CD4-positive, alpha-beta memory T cell (primary cell): ENCODE measurements around the gene IKBKE. TPM values are rescaled to one million over a fixed set of nuclear protein-coding genes. Genes with fewer than 3 reads are reported as not detected.
A peak's percentile ranks its signal among the peaks of the same experiment; 100 is the strongest.
"Not testable (repeated sequence)": the region's sequence is repeated elsewhere in the genome, so short reads cannot be mapped to it uniquely, and the experiment has no call there.

Experiments used
- CTCF ChIA-PET: fragments of 350-600 bp; sonication (Branson Sonifier 250); formaldehyde crosslinking; loops from one replicate; lab custom pipeline; 2021; ENCODE audit warnings: inconsistent platforms; ENCODE audit not compliant: partially characterized antibody; lab: Charles Lee
- POLR2A ChIA-PET: fragments of 350-600 bp; sonication (Branson Sonifier 250); formaldehyde crosslinking; loops from one replicate; lab custom pipeline; 2021; ENCODE audit not compliant: partially characterized antibody; lab: Charles Lee
- DNase-seq, 5 donors: peaks; one replicate each; pipeline versions ENCODE4 v3.0.0 to v3.0.0-alpha.2; 2020 to 2022; ENCODE audit warnings: mixed read lengths in 1 of 5
- H3K27ac ChIP-seq: one replicate; pipeline ENCODE4 v1.7.0; 2013; ENCODE audit warnings: low read depth, low read length
- H3K27me3 ChIP-seq: 2 replicates; pipeline ENCODE4 v1.7.0; 2013; ENCODE audit warnings: mild to moderate bottlenecking, low read length, moderate library complexity; ENCODE audit not compliant: insufficient read depth
- H3K36me3 ChIP-seq: 2 replicates; pipeline ENCODE4 v1.7.0; 2013; ENCODE audit warnings: mild to moderate bottlenecking, low read length, moderate library complexity; ENCODE audit not compliant: insufficient read depth
- H3K4me1 ChIP-seq: 2 replicates; pipeline ENCODE4 v1.7.0; 2013; ENCODE audit warnings: mild to moderate bottlenecking, low read length, moderate library complexity; ENCODE audit not compliant: insufficient read depth
- H3K4me3 ChIP-seq, 2 donors: one replicate each; pipeline ENCODE4 v1.7.0; 2013; ENCODE audit warnings: low read length in 2 of 2, mild to moderate bottlenecking in 1 of 2
- H3K9me3 ChIP-seq, 2 donors: one replicate each; pipeline ENCODE4 v1.7.0; 2013; ENCODE audit warnings: low read length in 2 of 2, control low read depth in 1 of 2; ENCODE audit not compliant: control insufficient read depth in 1 of 2
- H3K27ac Mint-ChIP-seq, 7 donors: one replicate each; pipeline ENCODE4 v1.8.0; 2020 to 2021; ENCODE audit warnings: mixed read lengths in 7 of 7, mild to moderate bottlenecking in 6 of 7, inconsistent platforms in 3 of 7, moderate library complexity in 3 of 7
- H3K27me3 Mint-ChIP-seq, 2 donors: one replicate each; pipeline ENCODE4 v1.8.0; 2020 to 2021; ENCODE audit warnings: mixed read lengths in 2 of 2
- H3K36me3 Mint-ChIP-seq, 2 donors: one replicate each; pipeline ENCODE4 v1.8.0; 2020 to 2021; ENCODE audit warnings: mixed read lengths in 2 of 2, inconsistent platforms in 1 of 2, mild to moderate bottlenecking in 1 of 2
- H3K4me1 Mint-ChIP-seq, 4 donors: one replicate each; pipeline ENCODE4 v1.8.0; 2020 to 2021; ENCODE audit warnings: mixed read lengths in 4 of 4, mild to moderate bottlenecking in 1 of 4
- H3K4me3 Mint-ChIP-seq, 8 donors: one replicate each; pipeline ENCODE4 v1.8.0; 2020 to 2021; ENCODE audit warnings: mixed read lengths in 8 of 8, mild to moderate bottlenecking in 7 of 8, moderate library complexity in 6 of 8, inconsistent platforms in 3 of 8
- H3K9me3 Mint-ChIP-seq, 8 donors: one replicate each; pipeline ENCODE4 v1.8.0; 2020 to 2021; ENCODE audit warnings: mixed read lengths in 8 of 8, mild to moderate bottlenecking in 5 of 8, inconsistent platforms in 3 of 8, moderate library complexity in 1 of 8
- intact Hi-C: fragments of 100-400 bp; cut with micrococcal nuclease; formaldehyde crosslinking; loops from one replicate; pipeline ENCODE4 v1.15.1; 2023
- polyA plus RNA-seq, 2 donors: library from polyadenylated mRNA; unstranded; fragments of 300-500 nt; fragmentation: Illumina TruSeq; gene quantifications; one replicate each; pipeline ENCODE4 v1.2.3, GENCODE V29; 2021
- total RNA-seq, 2 experiments: library from RNA; stranded (reverse); gene quantifications; one replicate each; pipeline ENCODE4 v1.2.3, GENCODE V29; 2021

IKBKE gene
- total and polyA plus RNA-seq, 4 experiments from 2014 or later: 46.8 to 92.3 (median 69.0) TPM

DNA sequence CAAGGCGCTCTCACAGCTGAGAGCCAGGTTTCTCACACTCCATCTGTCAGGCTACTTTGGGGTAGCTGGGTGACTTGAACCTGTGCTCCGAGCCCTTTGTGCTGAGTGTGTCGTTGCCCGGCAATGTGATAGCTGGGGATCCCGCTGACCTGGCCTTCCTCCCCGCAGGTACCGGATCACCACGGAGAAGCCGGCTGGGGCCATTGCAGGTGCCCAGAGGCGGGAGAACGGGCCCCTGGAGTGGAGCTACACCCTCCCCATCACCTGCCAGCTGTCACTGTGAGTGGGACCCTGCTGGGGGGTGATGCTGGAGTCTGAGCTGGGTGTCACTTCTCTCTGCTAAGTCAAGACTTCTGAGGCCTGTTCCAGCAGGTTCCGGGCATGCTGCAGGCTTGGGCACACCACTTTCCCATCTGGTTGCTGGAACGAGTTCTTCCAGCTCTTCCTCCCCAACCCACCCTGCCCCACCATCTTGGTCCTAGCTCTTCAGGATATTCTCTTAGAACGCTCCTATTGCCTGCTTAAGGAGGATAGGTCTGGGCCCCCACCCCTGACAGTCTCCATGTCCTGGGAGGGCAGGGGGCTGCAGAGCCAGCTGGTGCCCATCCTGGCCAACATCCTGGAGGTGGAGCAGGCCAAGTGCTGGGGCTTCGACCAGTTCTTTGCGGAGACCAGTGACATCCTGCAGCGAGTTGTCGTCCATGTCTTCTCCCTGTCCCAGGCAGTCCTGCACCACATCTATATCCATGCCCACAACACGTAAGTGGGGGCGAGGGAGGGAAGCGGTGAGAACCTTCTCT is 7.5 kb downstream of the IKBKE start:
- Histone ChIP-seq H3K4me3 (no peak overlapping the region), H3K27me3 (no peaks in the 10 kb centered on the region), H3K4me1 (peaks cover 35% of the 10 kb centered on the region), H3K27ac (no peak overlapping the region), H3K36me3 (peaks cover 87% of the 10 kb centered on the region), H3K9me3 (no peaks in the 10 kb centered on the region)
- Mint-ChIP-seq H3K4me1 (peaks cover 7 to 32% (median 22%) of the 10 kb centered on the region in 4 donors), H3K27ac (peak overlapping the region in 4 of 7 donors; percentile 18 to 71 (median 40)), H3K4me3 (no peak overlapping the region), H3K27me3 (no peaks in the 10 kb centered on the region), H3K36me3 (peaks cover 39 to 84% of the 10 kb centered on the region in 2 donors), H3K9me3 (peaks cover 0 to 1% (median 0%) of the 10 kb centered on the region in 8 donors)
- no peak for DNase-seq
- ChIA-PET CTCF (interaction anchor here (0.7 to 15.1 kb wide), 8 partner anchors 7 to 191 kb away, joined by 3 to 274 read pairs (median 7); partner anchors contain the start of genes EIF2D and IKBKE), POLR2A (no interaction called here)
- intact Hi-C loops: loop anchor here (5.0 to 10.0 kb wide), 2 partner anchors 185 to 437 kb away; no protein-coding TSS in a partner anchor

- Histone ChIP-seq H3K27me3 (no peaks in the 10 kb centered on the region), H3K36me3 (peaks cover 88% of the 10 kb centered on the region), H3K4me3 (no peak overlapping the region), H3K4me1 (peaks cover 25% of the 10 kb centered on the region), H3K27ac (no peak overlapping the region), H3K9me3 (no peaks in the 10 kb centered on the region)
- H3K27ac Mint-ChIP-seq: peak overlapping the region in 1 of 7 donors; percentile 4
- H3K36me3 Mint-ChIP-seq: peaks cover 38 to 85% of the 10 kb centered on the region in 2 donors
- ChIA-PET CTCF (interaction anchor here (0.6 to 15.1 kb wide), 25 partner anchors 8 to 268 kb away, joined by 3 to 274 read pairs (median 4); partner anchors contain the start of genes DYRK3 and IKBKE), POLR2A (interaction anchor here (1.1 to 1.9 kb wide), 4 partner anchors 8 to 156 kb away, joined by 3 to 19 read pairs (median 6); partner anchors contain the start of genes DYRK3 and IKBKE)
- H3K4me1 Mint-ChIP-seq: peaks cover 5 to 23% (median 16%) of the 10 kb centered on the region in 4 donors
- H3K4me3 Mint-ChIP-seq: no peak overlapping the region
- peaks cover 0 to 1% (median 0%) of the 10 kb centered on the region in 8 donors for H3K9me3 Mint-ChIP-seq
- no peaks in the 10 kb centered on the region for H3K27me3 Mint-ChIP-seq
- no peak for DNase-seq
- intact Hi-C loops: loop anchor here (1.0 to 10.0 kb wide), 4 partner anchors 7 to 436 kb away; no protein-coding TSS in a partner anchor
Observed at GRCh38 chr1:206478746-206479145, 8.5 kb downstream of the IKBKE start.

GRCh38 chr1:206479183-206480125 is 9.2 kb downstream of the IKBKE start:
- no peak overlapping the region for H3K27ac ChIP-seq
- ChIA-PET CTCF (interaction anchor here (0.6 to 15.1 kb wide), 31 partner anchors 9 to 269 kb away, joined by 3 to 274 read pairs (median 4); partner anchors contain the start of genes DYRK3 and IKBKE), POLR2A (interaction anchor here (1.1 to 1.9 kb wide), 7 partner anchors 9 to 156 kb away, joined by 3 to 19 read pairs (median 5); partner anchors contain the start of genes DYRK3, IKBKE and RASSF5)
- Mint-ChIP-seq H3K4me1 (peaks cover 5 to 18% (median 12%) of the 10 kb centered on the region in 4 donors), H3K27ac (peak overlapping the region in 5 of 7 donors; percentile 8 to 80 (median 78)), H3K36me3 (peaks cover 41 to 83% of the 10 kb centered on the region in 2 donors), H3K4me3 (no peak overlapping the region), H3K27me3 (no peaks in the 10 kb centered on the region), H3K9me3 (peaks cover 0 to 1% (median 0%) of the 10 kb centered on the region in 8 donors)
- peak; percentile 46 to 67 (median 52) for DNase-seq
- H3K4me3 ChIP-seq: no peak overlapping the region
- H3K9me3 ChIP-seq: no peaks in the 10 kb centered on the region
- peaks cover 21% of the 10 kb centered on the region for H3K4me1 ChIP-seq
- H3K36me3 ChIP-seq: peaks cover 85% of the 10 kb centered on the region
- intact Hi-C loops: loop anchor here (1.0 to 10.0 kb wide), 4 partner anchors 8 to 435 kb away; no protein-coding TSS in a partner anchor
- H3K27me3 ChIP-seq: no peaks in the 10 kb centered on the region

- CTCF ChIA-PET: interaction anchor here (1.0 to 15.1 kb wide), 13 partner anchors 10 to 183 kb away, joined by 3 to 274 read pairs (median 6); partner anchors contain the start of gene IKBKE
Observed at GRCh38 chr1:206480211-206480610, 9.9 kb downstream of the IKBKE start.

DNA sequence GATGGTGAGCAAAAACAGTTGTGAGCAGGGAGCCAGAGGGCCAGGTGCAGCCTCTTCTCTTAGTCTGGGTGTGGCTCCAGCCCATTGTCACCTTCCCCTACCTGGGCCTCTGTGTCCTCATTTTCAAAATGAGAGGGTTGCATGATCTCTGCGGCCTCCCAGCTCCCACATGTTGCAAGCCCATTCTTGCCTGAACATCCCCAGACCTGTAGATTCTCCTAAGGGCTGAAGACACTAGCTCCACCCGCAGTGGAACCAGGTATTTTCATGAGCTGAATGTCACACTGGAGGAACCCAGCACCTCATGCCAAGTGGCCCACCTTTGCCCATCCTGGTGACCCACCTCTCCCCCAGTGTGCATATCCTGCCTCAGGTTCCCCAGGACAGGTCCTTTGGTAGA is 12.3 kb downstream of the IKBKE start:
- no peak for DNase-seq
- CTCF ChIA-PET: interaction anchor here (0.7 to 15.1 kb wide), 6 partner anchors 11 to 184 kb away, joined by 3 to 274 read pairs (median 7); partner anchors contain the start of gene IKBKE
- no peaks in the 10 kb centered on the region for H3K9me3 ChIP-seq
- peaks cover 17% of the 10 kb centered on the region for H3K4me1 ChIP-seq
- H3K27ac Mint-ChIP-seq: peak overlapping the region in 3 of 7 donors; percentile 22 to 41 (median 24)
- no peak overlapping the region for H3K4me3 ChIP-seq
- no peak overlapping the region for H3K4me3 Mint-ChIP-seq
- intact Hi-C loops: no loop called here
- POLR2A ChIA-PET: no interaction called here
- H3K27ac ChIP-seq: no peak overlapping the region
- H3K27me3 ChIP-seq: no peaks in the 10 kb centered on the region
- H3K36me3 Mint-ChIP-seq: peaks cover 30 to 76% of the 10 kb centered on the region in 2 donors
- peaks cover 83% of the 10 kb centered on the region for H3K36me3 ChIP-seq
- H3K4me1 Mint-ChIP-seq: peaks cover 3 to 17% (median 4%) of the 10 kb centered on the region in 4 donors
- peaks cover 0 to 1% (median 0%) of the 10 kb centered on the region in 8 donors for H3K9me3 Mint-ChIP-seq
- H3K27me3 Mint-ChIP-seq: no peaks in the 10 kb centered on the region

More at GRCh38 chr1:206480211-206480610, 9.9 kb downstream of the IKBKE start:
- H3K9me3 ChIP-seq: no peaks in the 10 kb centered on the region
- DNase-seq: no peak
- no peak overlapping the region for H3K27ac ChIP-seq
- H3K36me3 ChIP-seq: peaks cover 86% of the 10 kb centered on the region
- H3K4me3 Mint-ChIP-seq: no peak overlapping the region
- peaks cover 0 to 1% (median 0%) of the 10 kb centered on the region in 8 donors for H3K9me3 Mint-ChIP-seq
- POLR2A ChIA-PET: interaction anchor here (1.2 to 1.9 kb wide), 5 partner anchors 10 to 155 kb away, joined by 3 to 19 read pairs (median 5); partner anchors contain the start of genes DYRK3, IKBKE and RASSF5
- H3K27me3 ChIP-seq: no peaks in the 10 kb centered on the region
- peak overlapping the region in 3 of 7 donors; percentile 22 to 41 (median 36) for H3K27ac Mint-ChIP-seq
- H3K27me3 Mint-ChIP-seq: no peaks in the 10 kb centered on the region
- peaks cover 3 to 17% (median 9%) of the 10 kb centered on the region in 4 donors for H3K4me1 Mint-ChIP-seq
- H3K36me3 Mint-ChIP-seq: peaks cover 42 to 82% of the 10 kb centered on the region in 2 donors
- peaks cover 17% of the 10 kb centered on the region for H3K4me1 ChIP-seq
- no peak overlapping the region for H3K4me3 ChIP-seq
- intact Hi-C loops: no loop called here

DNA sequence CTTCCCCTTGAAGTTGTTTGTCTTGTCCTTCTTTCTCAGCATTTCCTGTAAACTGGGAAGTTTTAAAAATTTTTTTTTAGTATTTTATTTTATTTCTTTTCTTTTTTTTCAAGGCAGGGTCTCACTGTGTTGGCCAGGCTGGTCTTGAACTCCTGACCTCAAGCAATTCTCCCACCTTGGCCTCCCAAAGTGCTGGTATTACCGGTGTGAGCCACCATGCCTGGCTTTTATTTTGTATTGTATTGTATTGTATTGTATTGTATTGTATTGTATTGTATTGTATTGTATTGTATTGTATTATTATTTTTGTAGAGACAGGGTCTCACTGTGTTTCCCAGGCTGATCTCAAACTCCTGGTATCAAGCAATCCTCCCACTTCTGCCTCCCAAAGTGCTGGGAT is 13.6 kb downstream of the IKBKE start:
- H3K27ac ChIP-seq, H3K27me3 Mint-ChIP-seq, H3K9me3 Mint-ChIP-seq, H3K4me3 ChIP-seq, H3K4me3 Mint-ChIP-seq, H3K9me3 ChIP-seq, DNase-seq, H3K4me1 ChIP-seq, H3K27me3 ChIP-seq, H3K4me1 Mint-ChIP-seq, intact Hi-C loops: not testable (repeated sequence)
- peaks cover 32 to 78% of the 10 kb centered on the region in 2 donors for H3K36me3 Mint-ChIP-seq
- POLR2A ChIA-PET: interaction anchor here (0.6 kb wide), 1 partner anchor 141 kb away, joined by 3 read pairs; no protein-coding TSS in a partner anchor
- H3K27ac Mint-ChIP-seq: peak overlapping the region in 1 of 7 donors; percentile 36
- CTCF ChIA-PET: interaction anchor here (1.1 to 15.1 kb wide), 2 partner anchors 22 to 180 kb away, joined by 4 to 274 read pairs; no protein-coding TSS in a partner anchor
- peaks cover 83% of the 10 kb centered on the region for H3K36me3 ChIP-seq
